ENCODE results near the gene LILRA6.

The LILRA6 gene

GRCh38 chr19:54186934-54187381 is 55.6 kb downstream of the LILRA6 start:
- no peak overlapping the region for H3K4me3 ChIP-seq (ENCODE audit: low read depth, low read length)
- TF ChIP-seq CTCF (IDR thresholded peaks at IDR 0.05; ENCODE audit: control insufficient read depth, extremely low read depth, insufficient read depth): no peak
- no peak for DNase-seq (ENCODE audit: low read depth)
